HG03442 (cell line): ENCODE measurements around the gene THSD4.

ENCODE experiments used
- ATAC-seq: cut with Tn5 transposase; IDR thresholded peaks from one replicate; pipeline ENCODE4 v1.9.1; 2021; ENCODE audit warnings: mild to moderate bottlenecking, moderate library complexity; ENCODE audit not compliant: unreplicated experiment

Gene THSD4

DNA sequence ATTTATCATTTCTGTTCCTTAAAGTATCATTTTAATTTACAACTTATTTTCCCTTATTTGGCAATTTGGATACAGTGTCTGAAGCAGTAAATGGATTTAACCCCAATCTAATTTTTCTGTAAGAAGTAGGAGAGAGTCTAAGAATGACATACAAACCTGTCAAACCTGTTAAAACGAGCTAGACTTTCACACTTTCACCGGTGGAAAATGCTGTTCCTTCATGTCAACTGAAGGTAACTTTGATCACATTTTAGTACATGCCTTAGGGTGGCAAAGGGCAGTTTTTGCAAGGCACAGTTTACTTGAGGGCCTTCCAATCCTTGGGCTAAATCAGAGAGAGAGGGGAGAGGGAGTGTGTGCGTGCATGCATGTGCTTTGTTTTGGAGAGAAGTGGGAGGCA, 221.4 kb downstream of the THSD4 start:
- no peak for ATAC-seq

DNA sequence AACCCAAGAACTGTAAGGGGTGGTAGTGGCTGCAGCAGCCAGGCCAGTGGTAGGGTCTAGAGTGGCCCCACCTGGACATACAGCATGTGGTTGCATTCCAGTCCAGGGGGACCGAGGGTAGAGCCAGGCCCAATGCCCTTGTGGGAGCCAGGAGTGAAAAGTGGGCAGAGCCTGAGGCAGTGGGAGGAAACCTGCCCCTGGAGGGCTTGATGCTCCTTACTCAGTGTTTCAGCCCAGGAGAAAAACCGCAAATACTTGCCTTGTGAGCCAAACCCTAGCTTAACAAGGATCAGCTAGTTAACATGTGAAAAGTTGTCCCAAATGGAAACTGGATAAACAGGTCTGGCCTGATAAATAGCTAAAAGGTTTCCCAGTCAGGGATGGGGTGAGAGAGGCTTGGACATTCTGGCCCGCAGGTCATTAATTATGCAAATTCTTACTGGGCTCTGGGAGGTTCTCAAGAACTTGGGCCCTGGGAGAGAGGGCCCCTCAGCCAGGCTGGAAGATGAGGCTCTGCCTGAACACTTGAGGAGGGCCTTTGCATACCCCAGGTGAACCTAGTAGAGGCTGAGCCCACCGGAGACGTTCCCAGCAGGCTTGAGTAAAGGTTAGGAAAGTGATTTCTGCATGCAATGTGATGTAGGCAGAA, 222.1 kb downstream of the THSD4 start:
- ATAC-seq: no peak

- ATAC-seq: no peak
These were observed 223.0 kb downstream of the THSD4 start for GRCh38 chr15:71338265-71338664.

DNA sequence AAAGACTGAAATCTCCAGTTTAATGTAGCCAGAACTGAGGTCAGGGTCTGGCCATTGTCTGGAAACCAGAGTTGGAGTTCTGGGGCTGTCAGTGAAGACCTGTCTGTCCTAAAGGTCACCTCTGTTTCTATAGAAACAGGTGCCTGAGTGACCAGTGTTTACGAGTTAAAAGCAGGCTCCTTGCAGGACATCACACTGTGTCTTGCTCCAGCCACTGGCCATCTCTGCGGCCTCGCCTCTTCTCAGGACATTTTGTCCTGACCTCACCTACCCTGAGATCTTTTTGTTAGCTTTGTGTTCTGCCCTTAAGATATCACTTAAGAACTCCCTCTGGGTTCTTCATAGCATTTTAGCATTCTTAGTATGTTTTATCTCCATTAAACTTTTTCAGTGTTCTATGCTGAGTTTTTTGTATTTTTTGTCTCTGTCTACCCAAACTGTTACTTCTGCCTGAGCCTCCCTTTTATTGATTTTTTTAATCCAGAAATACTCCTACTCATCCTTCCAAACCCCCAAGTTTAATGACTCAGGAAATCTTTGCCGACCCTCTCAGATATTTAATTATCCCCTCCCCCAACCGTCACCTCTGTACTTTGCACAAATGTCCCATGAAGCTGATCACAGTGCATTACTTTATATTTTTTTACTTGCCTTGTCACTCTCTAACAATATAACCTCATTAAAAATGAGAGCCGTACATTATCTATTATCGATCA, 223.7 kb downstream of the THSD4 start:
- ATAC-seq: no peak

- ATAC-seq: no peak
These were observed 226.7 kb downstream of the THSD4 start for GRCh38 chr15:71341811-71342550.

DNA sequence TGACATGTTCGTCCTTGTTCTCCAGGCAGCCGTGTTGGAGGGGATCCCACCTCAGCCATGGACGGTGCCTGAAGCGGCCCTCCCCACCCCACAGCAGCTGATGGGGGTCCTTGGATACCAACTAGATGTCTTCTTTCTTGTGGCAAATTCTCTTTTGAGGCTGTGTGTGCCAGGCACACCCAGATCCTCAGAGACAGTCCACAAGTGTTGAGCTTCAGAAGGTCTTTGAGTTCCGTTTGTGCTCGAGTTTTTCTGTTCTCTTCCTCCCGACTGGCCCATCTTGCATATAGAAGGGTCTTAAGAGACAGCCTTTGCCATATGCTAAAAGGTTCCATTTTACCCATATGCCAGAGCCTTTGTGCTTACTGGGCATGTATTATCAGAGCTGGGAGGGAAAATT, 227.4 kb downstream of the THSD4 start:
- ATAC-seq: no peak

DNA sequence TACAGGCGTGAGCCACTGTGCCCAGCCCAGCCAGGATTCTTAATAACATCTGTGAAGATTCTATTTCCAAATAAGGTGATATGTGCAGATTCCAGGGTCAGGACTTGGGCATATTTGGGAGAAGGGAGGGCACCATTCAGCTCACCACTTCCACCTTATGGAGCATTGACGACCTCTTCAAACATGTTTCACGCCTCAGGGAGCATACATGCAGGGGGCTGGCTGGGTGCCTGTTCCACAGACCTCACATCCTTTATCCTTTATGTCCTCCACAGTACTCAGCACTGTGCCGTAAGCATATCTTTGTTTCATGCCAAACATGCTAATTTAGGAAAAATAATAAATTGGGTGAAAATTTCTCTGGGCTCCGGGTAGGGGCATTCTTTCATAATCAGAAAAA, 229.0 kb downstream of the THSD4 start:
- ATAC-seq: no peak

GRCh38 chr15:71345186-71345585, 229.9 kb downstream of the THSD4 start:
- ATAC-seq: no peak

DNA sequence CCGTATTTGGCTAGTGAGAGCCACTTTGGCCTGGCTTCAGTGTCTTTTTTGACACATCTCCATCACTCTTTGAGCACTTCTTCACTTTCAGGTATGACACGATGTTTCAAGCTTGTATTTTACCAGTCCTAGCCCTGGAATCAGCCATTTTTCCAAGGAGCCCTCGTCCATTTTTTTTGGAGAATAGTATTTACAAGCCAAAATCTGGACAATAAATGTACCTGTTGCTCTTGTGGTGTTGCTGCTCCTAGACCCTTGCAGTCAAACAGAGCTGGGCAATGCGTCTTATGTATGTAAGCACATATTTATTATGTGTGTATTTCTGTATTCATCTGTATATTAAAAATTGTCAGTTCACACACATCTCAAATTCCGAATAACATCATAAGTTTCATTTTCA, 231.2 kb downstream of the THSD4 start:
- no peak for ATAC-seq

DNA sequence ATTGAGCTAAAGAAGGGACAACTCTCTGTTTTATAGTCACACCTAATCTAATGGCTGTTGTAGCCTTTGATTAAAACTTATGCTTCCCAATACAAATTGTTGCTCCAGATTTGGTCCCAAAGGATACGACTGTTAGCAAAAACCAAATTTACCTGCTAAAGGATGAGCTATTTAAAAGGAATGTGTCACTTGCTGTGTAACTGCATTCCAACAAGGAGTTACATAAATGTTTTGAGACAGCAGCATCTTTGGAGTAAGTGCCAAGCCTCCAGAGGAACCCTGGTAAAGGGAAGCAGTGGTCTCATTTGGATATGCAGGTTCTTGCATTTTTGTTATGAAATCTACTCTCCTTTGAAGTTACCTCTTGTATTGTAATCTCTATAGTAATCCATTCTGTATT, 233.3 kb downstream of the THSD4 start:
- no peak for ATAC-seq

- no peak for ATAC-seq
These were observed 234.1 kb downstream of the THSD4 start for GRCh38 chr15:71349336-71349735.

GRCh38 chr15:71349736-71350526, 234.7 kb downstream of the THSD4 start:
- ATAC-seq: no peak

DNA sequence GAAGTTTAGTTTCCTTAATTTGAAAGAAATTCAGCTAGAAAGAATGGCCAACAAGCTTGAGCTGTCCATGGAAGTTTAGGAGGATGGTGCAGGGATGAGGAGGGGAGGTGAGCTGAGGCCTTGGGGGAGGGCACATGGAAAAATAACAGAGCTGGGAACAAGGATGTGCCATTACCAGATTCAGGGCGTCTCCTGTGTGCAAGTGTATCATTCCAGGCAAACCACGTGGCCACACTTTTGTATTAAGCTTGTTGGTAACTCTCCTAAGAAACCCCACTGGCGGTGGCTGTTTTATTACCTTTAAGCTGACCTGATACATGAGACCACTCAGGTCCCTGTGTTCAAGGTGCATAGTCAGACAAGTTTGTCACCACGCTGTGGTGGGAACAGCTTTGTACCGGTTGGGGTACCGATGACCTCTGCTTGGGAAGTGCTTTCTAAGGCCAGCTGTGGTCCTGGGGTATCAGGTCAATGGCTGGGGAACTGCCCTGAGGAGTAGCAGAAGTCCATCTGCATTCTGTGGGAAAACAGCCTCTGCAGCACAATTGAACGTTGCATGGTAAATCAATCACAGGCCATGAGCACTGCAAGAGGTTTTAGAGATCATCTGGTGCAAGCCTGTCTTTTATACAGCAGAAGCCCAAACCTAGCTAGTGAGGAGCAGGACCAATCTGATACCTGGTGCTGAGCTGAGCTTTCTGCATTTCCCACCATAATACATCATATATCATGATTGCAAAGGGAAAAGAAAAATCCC, 235.5 kb downstream of the THSD4 start:
- no peak for ATAC-seq

DNA sequence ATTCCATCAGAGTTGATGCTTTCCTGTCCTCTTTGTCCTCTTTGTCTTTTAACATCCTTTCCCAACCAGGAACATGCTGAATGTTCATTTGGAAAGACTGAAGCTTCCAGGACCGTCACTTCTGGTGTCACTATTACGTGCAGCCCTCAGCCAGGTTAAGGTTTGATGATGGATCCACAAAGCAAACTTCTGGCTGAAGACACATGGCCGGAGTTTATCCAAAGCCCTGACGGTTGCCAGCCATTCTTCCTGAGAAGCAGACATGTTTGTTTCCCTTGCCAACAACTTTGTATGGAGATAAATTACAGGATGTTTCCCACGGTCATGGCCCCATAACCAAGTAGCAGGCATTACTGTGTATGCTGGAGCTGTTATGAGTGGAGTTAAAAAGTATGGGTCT, 236.9 kb downstream of the THSD4 start:
- no peak for ATAC-seq

GRCh38 chr15:71352765-71353164, 237.5 kb downstream of the THSD4 start:
- no peak for ATAC-seq

GRCh38 chr15:71353171-71353570, 237.9 kb downstream of the THSD4 start:
- no peak for ATAC-seq

- ATAC-seq: no peak
These were observed 240.0 kb downstream of the THSD4 start for GRCh38 chr15:71355268-71355667.

DNA sequence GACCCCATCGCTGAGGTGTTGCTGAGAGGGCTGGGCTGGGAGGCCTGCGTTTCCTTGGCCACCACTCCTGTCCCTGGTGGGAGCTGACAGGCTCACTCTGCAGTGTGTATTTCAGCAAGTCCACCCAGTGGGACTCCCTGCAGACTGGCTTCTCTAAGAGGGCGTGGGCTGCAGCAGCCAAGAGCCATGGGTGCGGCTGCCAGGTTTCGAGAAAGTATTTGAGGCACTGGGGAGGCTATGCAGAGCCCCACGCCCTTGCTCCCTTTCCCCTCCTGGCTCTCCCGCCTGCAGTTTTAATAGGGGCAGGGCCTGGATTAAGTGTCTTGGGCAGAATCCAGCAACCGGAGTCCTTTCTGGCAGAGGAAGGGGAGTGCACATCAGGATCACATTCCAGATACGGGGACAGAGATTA, 242.1 kb downstream of the THSD4 start:
- no peak for ATAC-seq

GRCh38 chr15:71357967-71358366, 242.7 kb downstream of the THSD4 start:
- ATAC-seq: no peak

GRCh38 chr15:71359246-71359645, 244.0 kb downstream of the THSD4 start:
- ATAC-seq: no peak

- no peak for ATAC-seq
These were observed 247.3 kb downstream of the THSD4 start for GRCh38 chr15:71362556-71362955.
